Measurements from ENCODE around the gene USP49.
A peak's percentile ranks its signal among the peaks of the same experiment; 100 is the strongest.
"Not testable (repeated sequence)": the region's sequence is repeated elsewhere in the genome, so short reads cannot be mapped to it uniquely, and the experiment has no call there.

The USP49 gene

DNA sequence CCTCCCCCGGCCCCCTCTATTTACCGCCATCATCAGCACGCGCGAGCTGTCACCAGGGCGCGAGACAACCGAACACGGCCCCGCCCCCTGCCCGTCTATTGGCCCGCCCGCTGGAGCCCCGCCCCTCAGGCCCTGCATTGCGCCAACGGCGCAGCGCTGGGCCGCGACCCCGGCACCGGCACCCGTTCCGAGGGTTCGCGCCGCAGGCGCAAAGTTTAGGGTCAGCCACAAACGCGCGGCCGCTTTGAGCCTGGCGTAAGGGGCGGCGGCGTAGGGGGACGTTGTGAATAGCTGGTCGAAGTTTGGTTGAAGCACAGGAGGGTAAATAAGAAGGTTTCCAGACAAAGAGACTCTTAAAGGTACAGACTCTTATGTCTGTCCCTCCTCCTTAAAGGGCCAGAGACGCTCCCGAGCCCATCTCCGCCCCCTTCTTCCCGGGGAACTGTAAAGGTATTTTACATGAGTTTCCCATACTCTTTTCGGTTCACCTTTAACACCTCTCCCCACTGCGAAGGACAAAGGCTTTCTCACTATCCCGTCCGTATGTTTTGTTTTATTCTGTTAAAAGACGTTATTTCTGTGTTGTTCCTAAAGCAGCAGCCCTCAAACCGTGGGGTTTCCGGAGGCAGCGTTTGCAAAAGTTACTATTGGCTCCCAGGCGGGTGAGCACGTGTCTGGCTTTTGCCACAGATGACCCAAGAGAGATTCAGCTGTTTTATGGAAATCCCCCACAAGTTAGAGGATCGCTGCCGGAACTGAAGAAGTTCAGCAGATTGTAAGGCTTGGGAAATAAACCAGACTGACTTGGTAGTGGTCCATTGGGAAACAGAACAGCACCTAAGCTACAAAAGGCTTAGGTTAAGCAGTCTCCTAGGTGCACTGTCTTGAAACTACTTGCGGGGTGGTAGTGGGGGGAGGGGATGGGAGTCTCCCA is at the start of gene USP49:
USP49 (minus strand) TSS at position 76 of the 934 bp plus-strand sequence. CDS start 88,392 bp downstream, outside the sequence.
- peak; percentile 82 for DNase-seq
- in situ Hi-C loops (cut with HindIII; ENCODE audit: low pct_ligation_motif_present, low pct_unique_long_range_greater_than_20kb, low sequenced_read_pairs), result no loop called here

- in situ Hi-C loops (cut with HindIII; ENCODE audit: low pct_ligation_motif_present, low pct_unique_long_range_greater_than_20kb, low sequenced_read_pairs), result no loop called here
- DNase-seq, result no peak
These were observed 48.3 kb upstream of the USP49 start for GRCh38 chr6:41943456-41943855.

- DNase-seq; in situ Hi-C loops (cut with HindIII; ENCODE audit: low pct_ligation_motif_present, low pct_unique_long_range_greater_than_20kb, low sequenced_read_pairs): not testable (repeated sequence)
These were observed 47.7 kb upstream of the USP49 start for GRCh38 chr6:41942882-41943281.

DNA sequence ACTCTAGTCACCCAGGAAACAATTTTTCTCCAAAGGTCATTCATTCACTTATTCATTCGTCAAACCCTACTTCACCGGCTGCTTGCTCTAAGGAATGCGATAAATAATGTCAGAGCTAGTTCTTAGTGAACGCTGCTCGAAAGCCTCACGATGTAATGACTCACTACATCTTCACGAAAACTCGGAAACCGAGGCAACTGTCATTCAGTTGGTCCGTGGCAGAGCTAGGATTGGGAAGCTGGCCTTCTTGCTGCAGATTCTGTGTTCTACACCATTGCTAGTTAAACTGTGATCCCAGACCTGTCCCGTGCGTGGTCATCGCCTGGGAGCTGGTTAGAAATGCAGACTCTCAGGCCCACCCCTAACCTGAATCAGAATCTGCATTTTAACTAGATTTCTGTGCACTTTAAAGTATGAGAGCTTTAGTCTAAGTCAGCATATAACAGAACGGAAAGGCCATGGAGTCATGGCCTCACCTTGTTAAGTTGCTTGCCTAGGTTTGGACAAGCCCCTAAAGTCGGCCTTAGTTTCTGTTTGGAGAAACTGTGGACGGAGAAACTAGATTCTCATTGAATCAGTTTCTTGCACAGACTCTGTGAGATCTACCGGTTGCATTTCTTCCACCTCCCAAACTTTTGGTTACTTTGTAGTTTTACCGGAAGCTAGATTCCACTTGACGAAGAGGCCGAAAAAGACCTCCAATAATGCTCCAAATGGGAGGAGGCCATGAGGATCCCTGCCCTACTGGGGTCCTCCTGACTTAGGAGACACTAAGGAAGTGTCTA is 47.1 kb upstream of the USP49 start:
- peak; percentile 26 for DNase-seq
- in situ Hi-C loops (cut with HindIII; ENCODE audit: low pct_ligation_motif_present, low pct_unique_long_range_greater_than_20kb, low sequenced_read_pairs), result no loop called here

GRCh38 chr6:41941280-41942066 is 46.3 kb upstream of the USP49 start, which contains the start of gene CCND3:
CCND3 (minus strand) TSS chr6:41941808; CDS start chr6:41941649, 159 bp downstream.
- DNase-seq, result peak; percentile 93

DNA sequence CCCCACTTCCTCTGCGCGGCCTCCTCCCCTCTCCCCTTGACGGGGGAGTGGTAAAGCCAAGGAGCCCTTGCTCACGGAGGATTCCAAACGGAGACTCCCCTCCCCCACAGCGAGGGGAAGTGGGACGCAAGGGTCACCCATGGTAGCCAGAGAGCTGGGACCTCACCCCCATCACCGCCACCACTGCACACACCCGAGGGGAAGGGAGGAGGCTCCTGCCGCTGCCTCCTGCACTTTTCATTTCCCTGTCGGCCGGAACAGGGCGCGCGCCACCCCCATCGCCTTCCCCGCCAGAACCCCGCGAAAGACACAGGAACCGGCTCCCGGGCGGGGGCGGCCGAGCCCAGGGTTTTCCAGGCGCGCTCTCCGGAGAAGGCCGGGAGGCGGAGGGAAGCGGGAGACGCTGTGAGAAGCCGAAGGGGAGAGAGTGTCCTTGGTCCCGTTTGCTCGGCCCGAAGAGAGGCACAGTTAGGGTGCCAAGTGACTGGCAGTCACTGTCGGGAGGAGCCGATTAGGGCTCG is 45.6 kb upstream of the USP49 start:
- peak; percentile 39 for DNase-seq
- in situ Hi-C loops (cut with HindIII; ENCODE audit: low pct_ligation_motif_present, low pct_unique_long_range_greater_than_20kb, low sequenced_read_pairs), result no loop called here

More at GRCh38 chr6:41941280-41942066, 46.3 kb upstream of the USP49 start, which contains the start of gene CCND3:
- in situ Hi-C loops (cut with HindIII; ENCODE audit: low pct_ligation_motif_present, low pct_unique_long_range_greater_than_20kb, low sequenced_read_pairs), result no loop called here

DNA sequence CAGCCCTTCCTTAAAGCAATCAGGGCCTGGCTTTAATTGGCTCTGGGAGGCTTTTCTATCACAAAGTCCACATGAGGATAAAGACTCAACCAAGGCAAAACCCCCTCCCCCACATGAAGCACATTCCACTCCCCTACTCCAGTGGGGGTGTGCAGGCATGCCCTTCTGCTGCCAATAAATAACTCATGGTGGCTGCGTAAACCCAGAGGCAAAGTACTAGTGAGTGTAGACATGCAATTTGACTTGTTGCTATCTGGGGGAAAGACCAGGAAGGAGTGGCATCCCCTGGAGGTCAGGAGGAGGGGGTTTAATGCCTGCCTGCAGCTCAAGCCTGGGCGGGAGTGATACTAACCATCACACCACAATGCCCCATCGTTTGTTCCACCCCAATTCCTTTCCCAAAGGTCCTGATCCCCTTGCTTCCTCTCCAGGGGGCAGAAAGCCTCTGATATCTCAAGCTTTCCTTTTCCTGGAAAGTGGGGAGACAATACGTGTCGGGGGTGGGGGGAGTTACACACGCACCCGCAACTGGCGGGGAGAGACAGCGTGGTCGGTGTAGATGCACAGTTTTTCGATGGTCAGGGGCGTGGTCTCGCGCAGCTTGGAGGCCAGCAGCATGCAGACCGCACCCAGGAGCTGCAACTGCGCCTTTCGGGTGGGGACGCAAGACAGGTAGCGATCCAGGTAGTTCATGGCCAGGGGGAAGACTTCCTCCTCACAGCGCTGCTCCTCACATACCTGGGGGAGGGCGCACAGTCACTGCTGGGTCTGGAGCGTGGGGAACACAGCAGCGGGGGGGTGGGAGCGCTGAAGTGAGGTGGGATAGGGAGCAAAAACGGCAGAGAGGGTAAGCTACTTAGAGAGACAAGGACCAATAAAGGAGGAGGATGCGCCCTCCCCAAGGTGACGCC is 44.9 kb upstream of the USP49 start:
- in situ Hi-C loops (cut with HindIII; ENCODE audit: low pct_ligation_motif_present, low pct_unique_long_range_greater_than_20kb, low sequenced_read_pairs), result no loop called here
- DNase-seq, result no peak

DNA sequence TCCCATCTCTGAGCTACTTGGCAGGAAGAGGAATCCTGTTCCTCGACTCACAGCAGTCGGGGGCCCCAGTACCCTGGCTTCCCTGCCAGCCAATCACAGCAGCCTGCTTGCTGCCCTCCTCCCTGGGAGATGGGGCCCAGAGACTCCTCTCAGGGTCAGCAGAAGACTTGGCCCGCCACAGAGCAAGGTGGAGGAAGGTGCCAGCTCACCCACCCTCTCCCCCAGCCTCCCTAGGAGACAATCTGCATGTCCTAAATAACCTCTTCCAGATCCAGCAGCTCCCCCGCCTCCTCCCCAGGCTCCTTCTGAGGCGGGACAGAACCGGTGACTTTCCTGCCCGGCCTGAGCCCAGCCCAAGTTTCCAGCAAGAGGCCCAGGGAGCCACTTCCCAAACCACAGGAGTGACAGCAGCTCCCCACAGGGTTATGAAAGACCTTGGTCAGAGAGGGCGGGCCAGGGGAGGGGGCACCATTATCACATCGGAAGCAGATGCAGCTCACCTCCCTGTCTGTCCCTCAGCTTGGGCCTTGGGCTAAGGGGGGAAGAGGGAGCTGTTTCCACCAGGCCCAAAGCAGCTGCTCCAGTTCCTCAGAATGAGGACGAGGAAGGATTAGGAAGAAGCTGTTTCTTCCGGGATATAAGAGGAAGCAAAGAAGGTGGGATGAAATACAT is 44.1 kb upstream of the USP49 start:
- no peak for DNase-seq
- in situ Hi-C loops (cut with HindIII; ENCODE audit: low pct_ligation_motif_present, low pct_unique_long_range_greater_than_20kb, low sequenced_read_pairs), result no loop called here

DNA sequence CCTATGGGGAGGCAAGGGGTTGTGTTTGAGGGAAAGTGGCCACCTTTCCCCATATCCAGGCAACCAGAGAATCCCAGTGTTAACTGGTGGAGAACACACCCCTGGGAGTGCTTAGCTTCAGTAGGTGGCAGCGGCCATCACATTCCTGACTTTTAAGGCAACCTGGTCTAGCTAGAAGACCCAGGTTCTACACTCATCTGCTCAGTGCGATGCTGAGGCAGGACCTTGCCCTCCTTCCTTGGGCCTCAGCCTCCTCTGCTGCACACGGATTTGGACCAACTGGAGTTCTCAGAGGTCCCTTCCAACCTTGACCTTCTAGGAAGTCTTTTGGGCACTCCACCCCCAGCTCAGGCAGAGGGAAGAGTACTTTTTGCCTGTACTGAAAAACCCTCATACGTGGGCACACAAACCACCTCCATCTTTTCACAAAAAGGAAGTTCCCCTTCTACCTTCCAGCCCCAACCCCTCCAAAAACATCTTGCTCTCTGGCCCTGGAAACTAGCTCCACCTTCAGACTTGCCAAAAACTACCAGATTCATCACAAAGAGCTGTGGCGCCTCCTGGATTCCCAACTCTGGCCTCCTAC is 43.5 kb upstream of the USP49 start:
- in situ Hi-C loops (cut with HindIII; ENCODE audit: low pct_ligation_motif_present, low pct_unique_long_range_greater_than_20kb, low sequenced_read_pairs), result no loop called here
- DNase-seq, result no peak

DNA sequence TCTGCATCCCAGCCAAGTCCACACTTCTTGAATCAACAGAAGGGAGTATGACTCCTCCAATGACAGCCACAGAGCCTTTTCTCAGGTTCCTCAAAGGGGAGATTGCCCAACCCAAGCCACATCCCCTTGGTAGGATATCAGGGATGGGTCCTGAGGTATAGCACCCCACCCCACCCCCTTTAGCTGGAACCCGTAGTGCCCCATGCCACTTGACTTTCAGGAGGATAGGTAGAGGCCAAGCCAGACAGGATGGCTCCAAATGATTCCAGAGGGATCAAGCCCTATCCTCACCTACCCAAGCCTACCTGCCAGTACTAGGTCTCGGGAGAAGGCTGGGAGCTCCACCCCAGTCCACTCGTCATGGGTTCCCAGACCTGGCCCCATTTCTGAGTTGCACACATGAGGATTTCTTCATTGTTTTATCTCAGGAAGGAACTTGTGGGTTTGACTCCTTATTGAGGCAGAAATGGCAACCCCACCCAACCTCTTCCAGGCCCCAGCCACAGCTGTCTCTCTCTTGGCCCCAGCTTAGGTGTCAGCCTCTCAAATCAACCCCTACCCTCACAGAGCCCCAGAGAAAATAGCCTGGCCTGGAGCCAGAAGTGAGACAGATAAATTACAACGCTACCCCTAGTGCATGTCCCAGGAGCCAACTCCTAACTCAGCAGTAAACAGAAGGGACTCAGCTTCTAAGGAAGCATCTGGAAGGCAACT is 42.8 kb upstream of the USP49 start:
- no peak for DNase-seq
- in situ Hi-C loops (cut with HindIII; ENCODE audit: low pct_ligation_motif_present, low pct_unique_long_range_greater_than_20kb, low sequenced_read_pairs), result no loop called here

DNA sequence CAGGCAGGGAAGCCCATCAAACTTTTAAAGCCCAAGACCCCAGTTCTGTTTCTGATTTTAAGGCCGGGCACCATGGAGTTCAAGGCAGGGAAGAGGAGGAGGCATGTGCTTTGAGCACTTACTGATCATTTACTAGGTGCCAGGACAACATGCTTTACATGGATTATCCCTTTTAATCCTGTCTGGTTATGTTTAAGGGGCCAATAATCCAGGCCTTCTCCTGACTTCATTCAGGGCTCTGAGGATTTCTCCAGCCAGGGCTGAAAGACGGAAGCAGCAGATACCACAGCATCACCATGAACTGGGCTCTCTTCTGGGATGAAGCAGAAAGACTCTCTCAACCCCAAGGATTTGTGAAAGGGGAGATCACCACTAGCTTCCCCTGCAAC is 42.3 kb upstream of the USP49 start:
- DNase-seq, result no peak
- in situ Hi-C loops (cut with HindIII; ENCODE audit: low pct_ligation_motif_present, low pct_unique_long_range_greater_than_20kb, low sequenced_read_pairs), result no loop called here

GRCh38 chr6:41936073-41936837 is 41.1 kb upstream of the USP49 start:
- DNase-seq, result peak; percentile 88
- in situ Hi-C loops (cut with HindIII; ENCODE audit: low pct_ligation_motif_present, low pct_unique_long_range_greater_than_20kb, low sequenced_read_pairs), result no loop called here

DNA sequence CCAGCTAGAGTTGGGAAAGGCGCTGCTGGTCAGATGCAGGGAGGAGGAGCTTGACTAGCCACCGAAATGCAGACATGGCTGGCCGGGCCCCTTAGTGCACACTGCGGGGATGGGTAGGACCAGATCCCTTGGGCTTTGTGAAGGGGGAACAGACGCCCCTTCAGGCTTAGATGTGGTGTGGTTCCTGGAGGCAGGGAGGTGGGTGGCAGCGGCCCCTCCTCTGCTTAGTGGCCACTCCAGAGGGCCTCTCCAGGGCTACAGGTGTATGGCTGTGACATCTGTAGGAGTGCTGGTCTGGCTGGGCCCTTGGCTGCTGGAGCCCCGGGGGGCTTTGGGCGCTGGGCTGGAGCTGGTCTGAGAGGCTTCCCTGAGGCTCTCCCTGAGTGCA is 40.5 kb upstream of the USP49 start:
- in situ Hi-C loops (cut with HindIII; ENCODE audit: low pct_ligation_motif_present, low pct_unique_long_range_greater_than_20kb, low sequenced_read_pairs), result no loop called here
- no peak for DNase-seq

DNA sequence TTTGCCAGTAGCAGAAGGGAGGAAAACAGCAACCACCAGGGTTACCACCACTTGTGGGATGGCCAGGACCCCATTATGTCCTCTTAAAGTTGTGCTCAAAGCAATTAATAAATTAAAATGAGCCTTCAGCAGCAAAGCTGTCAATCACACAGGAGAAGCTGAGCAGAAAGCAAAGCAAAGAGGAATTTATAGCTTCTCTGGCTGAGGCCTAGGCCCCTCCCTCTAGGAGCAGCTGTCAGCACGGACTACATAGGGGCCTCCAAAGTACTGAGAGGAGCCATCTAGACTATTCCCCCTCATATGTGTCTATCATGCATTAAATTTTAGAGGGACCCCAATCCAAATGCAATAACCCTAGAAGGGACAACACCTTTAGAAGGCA is 40.0 kb upstream of the USP49 start:
- in situ Hi-C loops (cut with HindIII; ENCODE audit: low pct_ligation_motif_present, low pct_unique_long_range_greater_than_20kb, low sequenced_read_pairs), result no loop called here
- no peak for DNase-seq
